ENCODE data around the gene PFN1.

Gene PFN1

GRCh38 chr17:4950746-4951204, 2.4 kb upstream of the PFN1 start, which contains the start of gene ENO3:
TSS of gene ENO3 (plus strand) at chr17:4951119. CDS start at chr17:4951830, 711 bp downstream.
- DNase-seq (ENCODE audit: low read depth): no peak
- no peak for TF ChIP-seq CTCF (conservative IDR thresholded peaks at IDR 0.05; ENCODE audit: control insufficient read depth, insufficient read depth, low read depth, low read length)
- peak within 1 kb of the TSS; percentile 29 for H3K4me3 ChIP-seq (ENCODE audit: control insufficient read depth, low read depth, low read length)

- H3K4me3 ChIP-seq (ENCODE audit: control insufficient read depth, low read depth, low read length): peak overlapping the region; percentile 29
- DNase-seq (ENCODE audit: low read depth): no peak
- no peak for TF ChIP-seq CTCF (conservative IDR thresholded peaks at IDR 0.05; ENCODE audit: control insufficient read depth, insufficient read depth, low read depth, low read length)
Measured at GRCh38 chr17:4950075-4950745, 1.9 kb upstream of the PFN1 start.

- DNase-seq (ENCODE audit: low read depth): peak; percentile 59
- no peak for TF ChIP-seq CTCF (conservative IDR thresholded peaks at IDR 0.05; ENCODE audit: control insufficient read depth, insufficient read depth, low read depth, low read length)
- peak overlapping the region; percentile 62 for H3K4me3 ChIP-seq (ENCODE audit: control insufficient read depth, low read depth, low read length)
Measured at GRCh38 chr17:4949321-4950074, 1.2 kb upstream of the PFN1 start.

- TF ChIP-seq CTCF (conservative IDR thresholded peaks at IDR 0.05; ENCODE audit: control insufficient read depth, insufficient read depth, low read depth, low read length): no peak
- peak overlapping the region; percentile 64 for H3K4me3 ChIP-seq (ENCODE audit: control insufficient read depth, low read depth, low read length)
- DNase-seq (ENCODE audit: low read depth): peak; percentile 85
Measured at GRCh38 chr17:4948931-4949320, 596 bp upstream of the PFN1 start.

- no peak for TF ChIP-seq CTCF (conservative IDR thresholded peaks at IDR 0.05; ENCODE audit: control insufficient read depth, insufficient read depth, low read depth, low read length)
- H3K4me3 ChIP-seq (ENCODE audit: control insufficient read depth, low read depth, low read length): peak overlapping the region; percentile 90
- DNase-seq (ENCODE audit: low read depth): peak; percentile 39
Measured at GRCh38 chr17:4947411-4948165, 742 bp downstream of the PFN1 start.

GRCh38 chr17:4947010-4947410, 1.3 kb downstream of the PFN1 start:
- TF ChIP-seq CTCF (conservative IDR thresholded peaks at IDR 0.05; ENCODE audit: control insufficient read depth, insufficient read depth, low read depth, low read length): no peak
- peak overlapping the region; percentile 90 for H3K4me3 ChIP-seq (ENCODE audit: control insufficient read depth, low read depth, low read length)
- DNase-seq (ENCODE audit: low read depth): no peak
